Endothelial cell (in vitro differentiated cells): ENCODE measurements around the gene ZNF485. TPM values are rescaled to one million over a fixed set of nuclear protein-coding genes. Genes with fewer than 3 reads are reported as not detected.

Source experiments
- DNase-seq: peaks from one replicate; pipeline ENCODE4 v3.0.0; 2021; ENCODE audit warnings: low spot score
- H3K27ac Mint-ChIP-seq: one replicate; pipeline ENCODE4 v1.8.0; 2021; ENCODE audit warnings: mixed read lengths, inconsistent platforms; ENCODE audit not compliant: unreplicated experiment
- H3K27me3 Mint-ChIP-seq: one replicate; pipeline ENCODE4 v1.8.0; 2021; ENCODE audit warnings: mild to moderate bottlenecking, moderate library complexity, mixed read lengths, inconsistent platforms; ENCODE audit not compliant: unreplicated experiment
- H3K36me3 Mint-ChIP-seq: one replicate; pipeline ENCODE4 v1.8.0; 2021; ENCODE audit warnings: mild to moderate bottlenecking, low read depth, mixed read lengths, inconsistent platforms; ENCODE audit not compliant: unreplicated experiment
- H3K4me1 Mint-ChIP-seq: one replicate; pipeline ENCODE4 v1.8.0; 2021; ENCODE audit warnings: mild to moderate bottlenecking, mixed read lengths, inconsistent platforms; ENCODE audit not compliant: unreplicated experiment
- H3K4me3 Mint-ChIP-seq: one replicate; pipeline ENCODE4 v1.8.0; 2021; ENCODE audit warnings: mild to moderate bottlenecking, mixed read lengths, inconsistent platforms; ENCODE audit not compliant: unreplicated experiment
- H3K9me3 Mint-ChIP-seq: one replicate; pipeline ENCODE4 v1.8.0; 2021; ENCODE audit warnings: mixed read lengths, inconsistent platforms; ENCODE audit not compliant: unreplicated experiment
- CTCF ChIP-seq: fragments of 200-600 bp; sonication (generic); IDR thresholded peaks from one replicate; pipeline ENCODE4 v1.5.0; 2021; ENCODE audit warnings: antibody characterized with exemption; ENCODE audit not compliant: unreplicated experiment
- total RNA-seq: library from RNA; stranded (reverse); fragmentation: NEBNext Ultra II Directional; extraction: Animal tissue kit (Norgen Biotek cat#: 25700); gene quantifications from one replicate; pipeline ENCODE4 v1.2.1, GENCODE V29; 2021; ENCODE audit not compliant: unreplicated experiment

Gene ZNF485
- total RNA-seq, 1 donor from 2014 or later, result 0.90 TPM

GRCh38 chr10:43616697-43617370 is 10.6 kb downstream of the ZNF485 start:
- H3K9me3 Mint-ChIP-seq, result no peaks in the 10 kb centered on the region
- H3K27ac Mint-ChIP-seq, result no peak overlapping the region
- H3K36me3 Mint-ChIP-seq, result peaks cover 21% of the 10 kb centered on the region
- no peaks in the 10 kb centered on the region for H3K4me1 Mint-ChIP-seq
- H3K27me3 Mint-ChIP-seq, result no peaks in the 10 kb centered on the region
- no peak for TF ChIP-seq CTCF
- DNase-seq, result no peak
- H3K4me3 Mint-ChIP-seq, result no peak overlapping the region

- H3K27ac Mint-ChIP-seq, result no peak overlapping the region
- H3K4me3 Mint-ChIP-seq, result no peak overlapping the region
- no peaks in the 10 kb centered on the region for H3K9me3 Mint-ChIP-seq
- no peak for DNase-seq
- TF ChIP-seq CTCF, result no peak
- H3K4me1 Mint-ChIP-seq, result no peaks in the 10 kb centered on the region
- H3K27me3 Mint-ChIP-seq, result no peaks in the 10 kb centered on the region
- peaks cover 21% of the 10 kb centered on the region for H3K36me3 Mint-ChIP-seq
Measured at GRCh38 chr10:43619368-43619767, 13.1 kb downstream of the ZNF485 start.

GRCh38 chr10:43622038-43622437 is 15.8 kb downstream of the ZNF485 start:
- no peaks in the 10 kb centered on the region for H3K4me1 Mint-ChIP-seq
- no peak for TF ChIP-seq CTCF

GRCh38 chr10:43623351-43623750 is 17.1 kb downstream of the ZNF485 start:
- H3K27me3 Mint-ChIP-seq, result peaks cover 3% of the 10 kb centered on the region
- no peak for DNase-seq
- H3K9me3 Mint-ChIP-seq, result peaks cover 2% of the 10 kb centered on the region
- no peak for TF ChIP-seq CTCF
- no peaks in the 10 kb centered on the region for H3K4me1 Mint-ChIP-seq
- no peak overlapping the region for H3K27ac Mint-ChIP-seq
- H3K36me3 Mint-ChIP-seq, result no peaks in the 10 kb centered on the region
- H3K4me3 Mint-ChIP-seq, result no peak overlapping the region

More at GRCh38 chr10:43622038-43622437, 15.8 kb downstream of the ZNF485 start:
- Mint-ChIP-seq H3K9me3 (no peaks in the 10 kb centered on the region), H3K4me3 (no peak overlapping the region), H3K27me3 (peaks cover 2% of the 10 kb centered on the region), H3K36me3 (peaks cover 4% of the 10 kb centered on the region), H3K27ac (no peak overlapping the region)
- DNase-seq, result no peak

- H3K9me3 Mint-ChIP-seq, result peaks cover 6% of the 10 kb centered on the region
- H3K27ac Mint-ChIP-seq, result no peak overlapping the region
- peaks cover 3% of the 10 kb centered on the region for H3K27me3 Mint-ChIP-seq
- DNase-seq, result no peak
- H3K36me3 Mint-ChIP-seq, result no peaks in the 10 kb centered on the region
- TF ChIP-seq CTCF, result no peak
- H3K4me3 Mint-ChIP-seq, result no peak overlapping the region
- H3K4me1 Mint-ChIP-seq, result no peaks in the 10 kb centered on the region
Measured at GRCh38 chr10:43627942-43628341, 21.7 kb downstream of the ZNF485 start.
